Retinal pigment epithelial cell (primary cell): Measurements from ENCODE around the gene NEK5.

Experiments
- DNase-seq: peaks from one replicate; pipeline ENCODE4 v3.0.0-alpha.2; 2010; ENCODE audit warnings: low read depth
- H3K4me3 ChIP-seq: 2 replicates; pipeline ENCODE4 v1.5.1; 2011; ENCODE audit warnings: mild to moderate bottlenecking, low read length, control low read depth, moderate library complexity
- CTCF ChIP-seq: conservative IDR thresholded peaks from 2 replicates; pipeline ENCODE4 v1.5.1; 2011; ENCODE audit warnings: low read depth, low read length, control low read depth, inconsistent platforms

Gene NEK5

GRCh38 chr13:52158629-52159158, 29.8 kb upstream of the NEK5 start:
- no peak for TF ChIP-seq CTCF
- peak overlapping the region; percentile 60 for H3K4me3 ChIP-seq
- no peak for DNase-seq

- no peak overlapping the region for H3K4me3 ChIP-seq
- TF ChIP-seq CTCF = no peak
- no peak for DNase-seq
These were observed 27.9 kb upstream of the NEK5 start for GRCh38 chr13:52156724-52157261.

GRCh38 chr13:52155177-52155576, 26.3 kb upstream of the NEK5 start:
- no peak overlapping the region for H3K4me3 ChIP-seq
- no peak for TF ChIP-seq CTCF
- no peak for DNase-seq

GRCh38 chr13:52147225-52147624, 18.4 kb upstream of the NEK5 start:
- no peak for TF ChIP-seq CTCF
- H3K4me3 ChIP-seq = no peak overlapping the region
- no peak for DNase-seq

GRCh38 chr13:52141299-52141698, 12.4 kb upstream of the NEK5 start:
- DNase-seq = no peak
- peak; percentile 10 for TF ChIP-seq CTCF
- H3K4me3 ChIP-seq = no peak overlapping the region

- H3K4me3 ChIP-seq = no peak overlapping the region
- no peak for DNase-seq
- TF ChIP-seq CTCF = no peak
These were observed 8.6 kb upstream of the NEK5 start for GRCh38 chr13:52137489-52137888.

GRCh38 chr13:52136763-52137162, 7.9 kb upstream of the NEK5 start:
- TF ChIP-seq CTCF = no peak
- H3K4me3 ChIP-seq = no peak overlapping the region
- no peak for DNase-seq
